Natural killer cell (primary cell): ENCODE measurements around the gene SPRED1. TPM values are rescaled to one million over a fixed set of nuclear protein-coding genes. Genes with fewer than 3 reads are reported as not detected.

Experiments used
- ATAC-seq, 3 donors: fragments of 150-1000 bp in 2 of 3; fragments of 200-7000 bp in 1 of 3; cut with Tn5 transposase; 1 replicate in 1 of 3; 2 replicates in 2 of 3; pipeline ENCODE4 v1.10.0; 2021; ENCODE audit warnings: mild to moderate bottlenecking in 2 of 3, moderate library complexity in 2 of 3
- DNase-seq, 2 donors: peaks; one replicate each; pipeline versions ENCODE4 v3.0.0 to v3.0.0-alpha.2; 2013 to 2021; ENCODE audit warnings: mixed read lengths in 1 of 2
- H3K27ac ChIP-seq: one replicate; pipeline ENCODE4 v1.5.1; 2013; ENCODE audit warnings: mild to moderate bottlenecking, low read length
- H3K27me3 ChIP-seq: one replicate; pipeline ENCODE4 v1.6.1; 2013; ENCODE audit warnings: low read length; ENCODE audit not compliant: control insufficient read depth, insufficient read depth
- H3K36me3 ChIP-seq: one replicate; pipeline ENCODE4 v1.6.1; 2013; ENCODE audit warnings: low read length; ENCODE audit not compliant: control insufficient read depth, insufficient read depth
- H3K4me1 ChIP-seq: one replicate; pipeline ENCODE4 v1.6.1; 2013; ENCODE audit warnings: low read length; ENCODE audit not compliant: control insufficient read depth, insufficient read depth
- H3K4me3 ChIP-seq: one replicate; pipeline ENCODE4 v1.5.1; 2013; ENCODE audit warnings: low read length
- H3K9me3 ChIP-seq: one replicate; pipeline ENCODE4 v1.6.1; 2013; ENCODE audit warnings: low read length; ENCODE audit not compliant: control insufficient read depth, insufficient read depth
- H3K27ac Mint-ChIP-seq, 2 donors: one replicate each; pipeline ENCODE4 v1.8.0; 2022; ENCODE audit warnings: mild to moderate bottlenecking in 2 of 2, mixed read lengths in 2 of 2, moderate library complexity in 1 of 2
- H3K27me3 Mint-ChIP-seq, 2 donors: one replicate each; pipeline ENCODE4 v1.8.0; 2022; ENCODE audit warnings: low read depth in 2 of 2, mixed read lengths in 2 of 2
- H3K36me3 Mint-ChIP-seq: one replicate; pipeline ENCODE4 v1.8.0; 2022; ENCODE audit warnings: mixed read lengths
- H3K4me1 Mint-ChIP-seq, 2 donors: one replicate each; pipeline ENCODE4 v1.8.0; 2022; ENCODE audit warnings: mixed read lengths in 2 of 2
- H3K4me3 Mint-ChIP-seq: one replicate; pipeline ENCODE4 v1.8.0; 2022; ENCODE audit warnings: mild to moderate bottlenecking, moderate library complexity, mixed read lengths
- H3K9me3 Mint-ChIP-seq, 2 donors: one replicate each; pipeline ENCODE4 v1.8.0; 2022; ENCODE audit warnings: mixed read lengths in 2 of 2
- CTCF ChIP-seq: fragments of 200-600 bp; IDR thresholded peaks from one replicate; pipeline ENCODE4 v1.8.0; 2022; ENCODE audit warnings: antibody characterized with exemption
- WGBS: methylation state at CpG from one replicate; pipeline ENCODE4 v1.1.7; 2013; ENCODE audit warnings: missing lambda C conversion rate; ENCODE audit not compliant: insufficient coverage; 5-methylcytosine and 5-hydroxymethylcytosine counted together
- intact Hi-C: fragments of 100-400 bp; cut with micrococcal nuclease; formaldehyde crosslinking; loops from one replicate; pipeline ENCODE4 v1.14.2; 2022
- total RNA-seq, 4 donors: library from RNA; stranded (reverse); fragments of 120-200 nt in 1 of 4; gene quantifications; one replicate each; pipeline versions ENCODE4 v1.2.3 to v1.2.4, GENCODE V29; 2013 to 2022

The SPRED1 gene
- total RNA-seq, 3 donors from 2014 or later (not counting 1 experiment from before 2014, with no cell fraction given): 1.1 to 2.0 (median 1.5) TPM

GRCh38 chr15:38217191-38217595, 35.4 kb upstream of the SPRED1 start:
- Histone ChIP-seq H3K4me1 (no peaks in the 10 kb centered on the region), H3K4me3 (no peak overlapping the region), H3K36me3 (no peaks in the 10 kb centered on the region), H3K27ac (no peak overlapping the region), H3K9me3 (no peaks in the 10 kb centered on the region), H3K27me3 (no peaks in the 10 kb centered on the region)
- H3K36me3 Mint-ChIP-seq: no peaks in the 10 kb centered on the region
- WGBS: 6% methylated on average over 3 of the region's 3 CpGs
- H3K9me3 Mint-ChIP-seq: no peaks in the 10 kb centered on the region
- TF ChIP-seq CTCF: no peak
- H3K27ac Mint-ChIP-seq: no peak overlapping the region
- ATAC-seq (no peak), DNase-seq (no peak)
- intact Hi-C loops: no loop called here
- H3K4me3 Mint-ChIP-seq: no peak overlapping the region
- H3K27me3 Mint-ChIP-seq: peaks cover 3 to 12% of the 10 kb centered on the region in 2 donors
- no peaks in the 10 kb centered on the region for H3K4me1 Mint-ChIP-seq

GRCh38 chr15:38217788-38218609, 34.6 kb upstream of the SPRED1 start:
- Histone ChIP-seq H3K9me3 (no peaks in the 10 kb centered on the region), H3K27me3 (no peaks in the 10 kb centered on the region), H3K36me3 (no peaks in the 10 kb centered on the region), H3K27ac (no peak overlapping the region), H3K4me1 (no peaks in the 10 kb centered on the region), H3K4me3 (no peak overlapping the region)
- Mint-ChIP-seq H3K4me1 (no peaks in the 10 kb centered on the region), H3K27ac (no peak overlapping the region), H3K36me3 (no peaks in the 10 kb centered on the region), H3K4me3 (no peak overlapping the region), H3K9me3 (no peaks in the 10 kb centered on the region), H3K27me3 (peaks cover 3 to 12% of the 10 kb centered on the region in 2 donors)
- DNase-seq: no peak
- intact Hi-C loops: no loop called here
- no peak for ATAC-seq
- 97% methylated on average over 2 of the region's 3 CpGs for WGBS
- no peak for TF ChIP-seq CTCF

DNA sequence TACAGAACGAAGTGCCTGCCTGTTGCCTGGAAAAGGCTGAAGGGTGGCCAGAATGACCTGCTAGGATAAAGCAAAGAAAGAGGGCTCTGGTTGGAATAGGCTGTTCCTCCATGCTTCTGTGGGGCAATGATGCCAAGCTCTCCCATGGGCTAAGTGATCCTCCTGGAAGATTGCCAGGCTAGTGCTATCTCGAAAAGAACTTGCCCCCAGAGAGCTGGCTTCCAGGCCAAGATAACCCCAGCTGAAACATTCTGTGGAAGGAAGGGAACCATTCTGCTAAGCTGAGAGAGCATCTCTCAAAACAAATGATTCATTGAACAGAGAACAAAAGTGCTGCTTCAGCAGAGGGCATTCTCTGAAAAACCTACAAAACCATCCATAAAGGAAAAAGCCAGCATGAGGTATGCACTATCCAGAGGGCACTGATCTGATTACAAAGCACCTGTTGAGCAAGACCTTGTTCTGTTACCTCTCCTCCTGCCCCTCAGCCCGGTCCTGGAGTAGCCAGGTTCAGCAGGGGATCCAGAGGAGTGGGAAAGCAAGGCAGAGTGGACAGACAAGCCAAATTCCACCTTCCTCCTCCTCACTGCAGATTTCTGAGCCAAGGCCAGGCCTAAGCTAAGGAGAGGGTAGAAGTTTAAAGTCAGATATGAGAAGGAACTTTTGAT, 31.9 kb upstream of the SPRED1 start:
- no peaks in the 10 kb centered on the region for H3K9me3 Mint-ChIP-seq
- DNase-seq (no peak), ATAC-seq (no peak)
- H3K36me3 ChIP-seq: no peaks in the 10 kb centered on the region
- H3K4me1 ChIP-seq: no peaks in the 10 kb centered on the region
- no peak for TF ChIP-seq CTCF
- peaks cover 6 to 12% of the 10 kb centered on the region in 2 donors for H3K27me3 Mint-ChIP-seq
- H3K4me3 Mint-ChIP-seq: no peak overlapping the region
- H3K27ac ChIP-seq: no peak overlapping the region
- no peak overlapping the region for H3K4me3 ChIP-seq
- intact Hi-C loops: no loop called here
- H3K27me3 ChIP-seq: no peaks in the 10 kb centered on the region
- no peaks in the 10 kb centered on the region for H3K36me3 Mint-ChIP-seq
- no peaks in the 10 kb centered on the region for H3K9me3 ChIP-seq
- H3K27ac Mint-ChIP-seq: no peak overlapping the region
- H3K4me1 Mint-ChIP-seq: no peaks in the 10 kb centered on the region
- WGBS: 81% methylated on average over 3 of the region's 3 CpGs
